ENCODE data around the gene TMEFF2. TPM values are rescaled to one million over a fixed set of nuclear protein-coding genes. Genes with fewer than 3 reads are reported as not detected.

Gene TMEFF2
- total and polyA plus RNA-seq, 2 experiments from 2014 or later = 1.7 to 2.2 TPM

DNA sequence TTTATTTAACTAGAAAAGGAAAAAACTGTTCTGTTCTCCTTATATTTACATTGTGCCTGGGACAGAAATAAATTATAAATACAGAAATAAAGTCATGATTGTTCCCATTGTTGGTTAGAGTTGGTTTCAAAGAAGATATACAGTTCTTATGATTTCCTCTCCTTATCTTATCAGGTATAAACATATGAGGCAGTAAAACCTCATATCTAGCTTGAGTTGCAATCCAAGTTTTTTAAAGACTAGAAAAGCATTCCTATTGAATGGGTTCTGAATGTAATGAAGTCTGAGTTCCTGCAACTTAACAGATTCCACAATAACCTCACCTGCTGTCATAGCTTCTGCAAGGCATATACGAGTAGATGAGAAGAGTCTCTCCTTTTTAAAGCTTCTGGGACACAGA, 233.2 kb downstream of the TMEFF2 start (continued):
- no peak for TF ChIP-seq JUNB (IDR thresholded peaks at IDR 0.05; ENCODE audit: unreplicated experiment)
- TF ChIP-seq EZH2phosphoT487 (IDR thresholded peaks at IDR 0.05; ENCODE audit: unreplicated experiment) = no peak
- TF ChIP-seq ZNF114 (CRISPR knock-in tag; IDR thresholded peaks at IDR 0.05) = no peak
- TF ChIP-seq ZNF331 (CRISPR knock-in tag; IDR thresholded peaks at IDR 0.05; ENCODE audit: low read depth) = no peak
- TF ChIP-seq, protein P1, sequence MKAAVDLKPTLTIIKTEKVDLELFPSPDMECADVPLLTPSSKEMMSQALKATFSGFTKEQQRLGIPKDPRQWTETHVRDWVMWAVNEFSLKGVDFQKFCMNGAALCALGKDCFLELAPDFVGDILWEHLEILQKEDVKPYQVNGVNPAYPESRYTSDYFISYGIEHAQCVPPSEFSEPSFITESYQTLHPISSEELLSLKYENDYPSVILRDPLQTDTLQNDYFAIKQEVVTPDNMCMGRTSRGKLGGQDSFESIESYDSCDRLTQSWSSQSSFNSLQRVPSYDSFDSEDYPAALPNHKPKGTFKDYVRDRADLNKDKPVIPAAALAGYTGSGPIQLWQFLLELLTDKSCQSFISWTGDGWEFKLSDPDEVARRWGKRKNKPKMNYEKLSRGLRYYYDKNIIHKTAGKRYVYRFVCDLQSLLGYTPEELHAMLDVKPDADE (IDR thresholded peaks at IDR 0.05) = no peak
- TF ChIP-seq POLR2AphosphoS5 (IDR thresholded peaks at IDR 0.05; ENCODE audit: low read depth) = no peak

DNA sequence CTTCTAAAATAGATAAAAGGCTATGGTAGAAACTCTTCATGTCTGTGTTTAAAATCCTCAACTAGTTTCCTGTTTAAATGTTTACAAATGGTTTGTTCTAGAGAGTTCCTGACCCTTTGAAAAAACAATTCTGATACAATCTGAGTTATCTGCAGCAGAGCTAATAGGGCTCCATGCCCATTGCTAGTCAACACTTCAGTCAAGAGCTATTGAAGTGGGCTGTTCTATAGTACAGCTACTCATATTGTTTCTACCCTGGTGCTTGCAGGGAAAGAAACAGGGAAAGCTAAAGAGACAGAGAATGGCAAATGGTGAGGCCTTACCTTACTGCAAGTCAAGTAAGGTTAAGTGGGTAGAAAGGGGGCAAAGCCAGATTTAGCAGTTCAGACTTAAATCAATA, 235.5 kb downstream of the TMEFF2 start:
- ATAC-seq = no peak
- H3K36me3 Mint-ChIP-seq (ENCODE audit: low read depth) = no peaks in the 10 kb centered on the region
- H4K20me1 ChIP-seq (replicated peaks; ENCODE audit: insufficient read depth) = no peaks in the 10 kb centered on the region

More for the DNA sequence above, 235.5 kb downstream of the TMEFF2 start:
- TF ChIP-seq CREB1 (CRISPR knock-in tag; IDR thresholded peaks at IDR 0.05; ENCODE audit: low read depth) (no peak), STAT1 (IDR thresholded peaks at IDR 0.05; ENCODE audit: unreplicated experiment) (no peak), JUNB (IDR thresholded peaks at IDR 0.05; ENCODE audit: unreplicated experiment) (no peak), ZNF114 (CRISPR knock-in tag; IDR thresholded peaks at IDR 0.05) (no peak), ZNF331 (CRISPR knock-in tag; IDR thresholded peaks at IDR 0.05; ENCODE audit: low read depth) (no peak), NANOG (IDR thresholded peaks at IDR 0.05; ENCODE audit: borderline replicate concordance) (no peak), EZH2phosphoT487 (IDR thresholded peaks at IDR 0.05; ENCODE audit: unreplicated experiment) (no peak), EZH2 (IDR thresholded peaks at IDR 0.05; ENCODE audit: low read depth, unreplicated experiment) (no peak)
- TF ChIP-seq, protein P1 (IDR thresholded peaks at IDR 0.05) = no peak
- TF ChIP-seq, protein P2, sequence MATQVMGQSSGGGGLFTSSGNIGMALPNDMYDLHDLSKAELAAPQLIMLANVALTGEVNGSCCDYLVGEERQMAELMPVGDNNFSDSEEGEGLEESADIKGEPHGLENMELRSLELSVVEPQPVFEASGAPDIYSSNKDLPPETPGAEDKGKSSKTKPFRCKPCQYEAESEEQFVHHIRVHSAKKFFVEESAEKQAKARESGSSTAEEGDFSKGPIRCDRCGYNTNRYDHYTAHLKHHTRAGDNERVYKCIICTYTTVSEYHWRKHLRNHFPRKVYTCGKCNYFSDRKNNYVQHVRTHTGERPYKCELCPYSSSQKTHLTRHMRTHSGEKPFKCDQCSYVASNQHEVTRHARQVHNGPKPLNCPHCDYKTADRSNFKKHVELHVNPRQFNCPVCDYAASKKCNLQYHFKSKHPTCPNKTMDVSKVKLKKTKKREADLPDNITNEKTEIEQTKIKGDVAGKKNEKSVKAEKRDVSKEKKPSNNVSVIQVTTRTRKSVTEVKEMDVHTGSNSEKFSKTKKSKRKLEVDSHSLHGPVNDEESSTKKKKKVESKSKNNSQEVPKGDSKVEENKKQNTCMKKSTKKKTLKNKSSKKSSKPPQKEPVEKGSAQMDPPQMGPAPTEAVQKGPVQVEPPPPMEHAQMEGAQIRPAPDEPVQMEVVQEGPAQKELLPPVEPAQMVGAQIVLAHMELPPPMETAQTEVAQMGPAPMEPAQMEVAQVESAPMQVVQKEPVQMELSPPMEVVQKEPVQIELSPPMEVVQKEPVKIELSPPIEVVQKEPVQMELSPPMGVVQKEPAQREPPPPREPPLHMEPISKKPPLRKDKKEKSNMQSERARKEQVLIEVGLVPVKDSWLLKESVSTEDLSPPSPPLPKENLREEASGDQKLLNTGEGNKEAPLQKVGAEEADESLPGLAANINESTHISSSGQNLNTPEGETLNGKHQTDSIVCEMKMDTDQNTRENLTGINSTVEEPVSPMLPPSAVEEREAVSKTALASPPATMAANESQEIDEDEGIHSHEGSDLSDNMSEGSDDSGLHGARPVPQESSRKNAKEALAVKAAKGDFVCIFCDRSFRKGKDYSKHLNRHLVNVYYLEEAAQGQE (IDR thresholded peaks at IDR 0.05; ENCODE audit: unreplicated experiment) = no peak
- TF ChIP-seq, protein P3, sequence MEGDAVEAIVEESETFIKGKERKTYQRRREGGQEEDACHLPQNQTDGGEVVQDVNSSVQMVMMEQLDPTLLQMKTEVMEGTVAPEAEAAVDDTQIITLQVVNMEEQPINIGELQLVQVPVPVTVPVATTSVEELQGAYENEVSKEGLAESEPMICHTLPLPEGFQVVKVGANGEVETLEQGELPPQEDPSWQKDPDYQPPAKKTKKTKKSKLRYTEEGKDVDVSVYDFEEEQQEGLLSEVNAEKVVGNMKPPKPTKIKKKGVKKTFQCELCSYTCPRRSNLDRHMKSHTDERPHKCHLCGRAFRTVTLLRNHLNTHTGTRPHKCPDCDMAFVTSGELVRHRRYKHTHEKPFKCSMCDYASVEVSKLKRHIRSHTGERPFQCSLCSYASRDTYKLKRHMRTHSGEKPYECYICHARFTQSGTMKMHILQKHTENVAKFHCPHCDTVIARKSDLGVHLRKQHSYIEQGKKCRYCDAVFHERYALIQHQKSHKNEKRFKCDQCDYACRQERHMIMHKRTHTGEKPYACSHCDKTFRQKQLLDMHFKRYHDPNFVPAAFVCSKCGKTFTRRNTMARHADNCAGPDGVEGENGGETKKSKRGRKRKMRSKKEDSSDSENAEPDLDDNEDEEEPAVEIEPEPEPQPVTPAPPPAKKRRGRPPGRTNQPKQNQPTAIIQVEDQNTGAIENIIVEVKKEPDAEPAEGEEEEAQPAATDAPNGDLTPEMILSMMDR (conservative IDR thresholded peaks at IDR 0.05; ENCODE audit: low read depth in 2 of 2) = no peak
- Histone ChIP-seq H3K4me3 (no peak overlapping the region), H3K4me1 (ENCODE audit: insufficient read depth) (no peaks in the 10 kb centered on the region), H3K27ac (ENCODE audit: low read depth) (no peak overlapping the region), H3K79me2 (replicated peaks; ENCODE audit: insufficient read depth) (no peaks in the 10 kb centered on the region), H3K9me2 (ENCODE audit: insufficient read depth) (0 out of 2 replicates have a peak, but pooled peaks cover 5% of the 10 kb centered on the region), H3K27me3 (ENCODE audit: insufficient read depth) (no peaks in the 10 kb centered on the region), H3F3A (replicated peaks; ENCODE audit: low read depth) (no peaks in the 10 kb centered on the region), H2AFZ (no peak overlapping the region), H3K4me2 (no peak overlapping the region), H3K36me3 (ENCODE audit: insufficient read depth) (no peaks in the 10 kb centered on the region)
- DNase-seq (ENCODE audit: low spot score) = no peak
- Mint-ChIP-seq H3K27ac (no peak overlapping the region), H3K4me1 (no peaks in the 10 kb centered on the region), H3K9me3 (no peaks in the 10 kb centered on the region), H3K4me3 (no peak overlapping the region), H3K27me3 (ENCODE audit: insufficient read depth, low read depth, poor library complexity) (peaks cover 1% of the 10 kb centered on the region)
